ENCODE results near the gene NOSTRIN.
"Not testable (repeated sequence)": the region's sequence is repeated elsewhere in the genome, so short reads cannot be mapped to it uniquely, and the experiment has no call there.

The NOSTRIN gene

DNA sequence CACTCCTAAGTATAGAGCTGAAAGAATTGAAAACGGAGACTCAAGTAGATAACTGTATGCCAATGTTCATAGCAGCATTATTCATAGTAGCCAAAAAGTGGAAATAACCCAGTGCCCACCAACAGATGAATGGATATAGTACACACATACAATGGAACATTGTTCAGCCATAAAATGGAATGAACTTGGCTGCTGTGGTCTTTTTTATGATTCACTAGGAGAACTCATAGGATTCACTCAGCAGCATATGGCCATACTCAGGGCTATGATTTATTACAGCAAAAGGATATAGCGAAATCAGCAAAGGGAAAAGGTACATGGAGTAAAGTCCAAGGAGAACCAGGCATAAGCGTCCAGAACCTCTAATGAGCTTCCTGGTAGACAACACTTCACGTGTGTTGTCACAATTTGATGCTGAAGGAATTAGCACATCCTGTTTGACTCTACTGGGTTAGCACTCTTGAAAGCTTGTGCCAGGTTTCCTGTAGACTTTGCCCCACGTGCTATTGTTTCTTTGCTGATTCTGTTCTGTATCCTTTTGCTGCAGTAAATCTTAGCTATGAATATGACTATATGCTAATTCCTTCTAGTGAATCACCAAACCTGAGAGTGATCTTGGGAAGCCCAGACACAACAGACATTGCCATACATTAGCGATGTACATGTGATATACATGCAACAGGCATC is 72.1 kb downstream of the NOSTRIN start:
- no peak for DNase-seq (ENCODE audit: low read depth in 1 of 2, low spot score in 1 of 2)

DNA sequence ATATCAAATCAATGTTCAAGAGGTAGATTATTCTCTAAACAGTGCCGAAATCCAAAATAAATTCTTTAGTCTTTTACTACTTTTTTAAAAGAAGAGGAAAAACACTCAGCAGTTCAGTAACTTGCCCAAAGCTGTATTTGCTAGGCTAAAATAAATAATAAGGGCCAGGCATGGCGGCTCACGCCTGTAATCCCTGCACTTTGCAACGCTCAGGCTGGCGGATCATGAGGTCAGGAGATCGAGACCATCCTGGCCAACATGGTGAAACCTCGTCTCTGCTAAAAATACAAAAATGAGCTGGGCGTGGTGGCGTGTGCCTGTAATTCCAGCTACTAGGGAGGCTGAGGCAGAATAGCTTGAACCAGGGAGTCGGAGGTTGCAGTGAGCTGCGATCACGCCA is 79.7 kb downstream of the NOSTRIN start:
- not testable (repeated sequence) for DNase-seq (ENCODE audit: low read depth in 1 of 2, low spot score in 1 of 2)

DNA sequence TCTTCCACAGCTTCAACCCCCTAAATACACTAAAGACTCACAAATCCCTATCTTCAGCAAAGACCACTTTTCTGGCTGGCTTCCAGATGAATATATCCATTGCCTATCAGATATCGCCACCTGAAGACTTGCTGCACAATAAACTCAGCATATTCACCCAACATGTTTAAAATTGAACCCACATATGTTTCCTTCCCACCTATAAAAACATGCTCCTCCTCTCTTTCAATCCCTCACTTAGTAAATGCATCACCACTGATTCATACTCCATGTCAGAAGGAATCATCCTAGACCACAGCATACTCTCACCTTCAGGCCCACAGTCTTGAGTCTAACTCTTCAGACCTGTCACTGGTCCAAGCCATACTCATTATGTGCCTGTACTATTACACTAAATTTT is 82.5 kb downstream of the NOSTRIN start:
- no peak for DNase-seq (ENCODE audit: low read depth in 1 of 2, low spot score in 1 of 2)

DNA sequence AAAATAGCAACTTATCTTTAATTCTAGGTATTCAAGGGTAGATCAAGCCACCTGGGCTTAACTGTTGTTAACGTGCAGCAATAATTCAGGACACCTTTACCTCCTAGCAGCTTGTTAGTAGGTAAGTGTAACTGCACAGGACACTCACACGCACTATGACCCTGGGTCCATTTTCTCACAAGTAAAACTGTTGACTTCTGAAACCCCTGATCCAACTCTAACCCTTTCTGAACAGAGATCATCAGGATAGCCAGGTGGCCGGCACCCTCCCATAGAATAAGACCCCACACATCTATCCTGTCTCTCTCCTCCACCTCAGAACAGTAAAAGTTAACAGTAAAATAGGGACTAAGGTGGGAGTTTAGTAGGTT is 87.2 kb downstream of the NOSTRIN start:
- no peak for DNase-seq (ENCODE audit: low read depth in 1 of 2, low spot score in 1 of 2)

DNA sequence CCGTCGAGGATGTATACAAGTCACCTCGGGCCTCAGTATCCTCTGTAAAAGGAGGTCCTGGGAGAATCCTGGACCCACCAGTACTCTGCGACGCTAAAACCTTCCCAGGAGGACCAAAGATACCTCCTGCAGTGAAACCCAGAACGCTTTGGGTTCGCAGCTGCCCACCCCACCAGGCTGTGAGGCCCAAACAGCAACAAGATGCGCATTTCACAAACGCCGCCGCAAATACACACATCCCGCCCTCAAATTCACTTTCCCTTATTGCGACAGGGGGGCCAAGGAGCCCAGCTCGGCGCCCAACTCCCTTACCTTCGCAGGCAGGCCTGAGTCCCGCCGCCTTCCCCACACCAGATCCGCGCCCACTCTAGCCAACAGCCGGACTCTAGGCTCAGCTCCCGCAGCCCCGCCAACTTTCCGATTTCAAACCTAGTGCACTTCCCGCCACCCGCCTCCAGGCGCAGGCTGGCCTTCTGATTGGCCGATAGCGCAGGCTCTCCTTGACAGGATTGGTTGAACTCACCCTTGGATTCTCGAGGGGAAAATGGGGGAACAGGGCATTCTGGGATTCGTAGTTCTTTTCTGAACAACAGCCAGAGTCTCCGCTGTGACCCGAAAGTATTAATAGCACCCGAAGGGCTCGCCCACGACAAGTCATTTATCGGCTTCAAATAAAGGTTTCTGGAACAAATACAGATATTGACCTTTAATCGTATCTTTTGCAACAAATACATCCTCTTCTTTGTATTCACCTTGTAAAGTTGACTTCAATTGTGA is 87.8 kb downstream of the NOSTRIN start, which contains the start of gene SPC25:
SPC25 (minus strand) TSS at position 425 of the 777 bp plus-strand sequence. CDS start 911 bp downstream, outside the sequence.
- DNase-seq (ENCODE audit: low read depth in 1 of 2, low spot score in 1 of 2), result peak; percentile 73 to 80

DNA sequence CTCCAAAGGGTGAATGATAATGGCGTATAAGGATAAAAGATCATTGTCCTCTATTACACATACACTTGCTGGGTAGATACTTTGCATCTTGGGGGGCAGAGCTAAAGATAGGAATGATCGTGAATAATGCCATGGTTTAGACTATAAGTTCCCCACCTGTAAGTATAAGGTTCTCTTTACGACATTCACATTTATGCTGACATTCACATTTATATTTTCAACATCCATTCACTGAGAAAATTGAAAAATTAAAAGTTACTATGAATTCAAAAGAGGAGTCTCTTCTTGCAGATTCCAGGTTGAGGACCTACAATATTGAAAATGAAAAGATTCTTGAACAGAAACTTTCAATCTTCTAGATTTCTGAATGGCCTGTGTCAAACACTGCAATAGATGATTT is 89.9 kb downstream of the NOSTRIN start:
- no peak for DNase-seq (ENCODE audit: low read depth in 1 of 2, low spot score in 1 of 2)

DNA sequence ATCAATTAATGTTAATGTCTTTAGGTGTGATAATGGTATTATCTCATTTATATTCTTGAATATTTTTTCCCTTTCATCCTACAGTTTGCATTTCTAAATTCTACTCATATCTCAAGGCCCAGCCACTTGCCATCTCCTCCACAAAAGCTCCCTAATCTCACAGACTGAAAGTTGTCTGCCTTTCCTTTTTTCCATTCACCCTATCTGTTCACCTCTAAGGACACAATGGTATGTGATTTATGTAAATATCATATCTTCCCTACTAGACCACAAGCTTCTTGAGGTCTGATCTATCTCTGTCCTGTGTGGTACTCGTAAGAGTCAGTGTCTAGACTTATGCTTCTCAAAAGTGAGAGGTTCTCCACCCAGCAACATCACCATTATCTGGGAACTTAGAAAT is 91.7 kb downstream of the NOSTRIN start:
- no peak for DNase-seq (ENCODE audit: low read depth in 1 of 2, low spot score in 1 of 2)

DNA sequence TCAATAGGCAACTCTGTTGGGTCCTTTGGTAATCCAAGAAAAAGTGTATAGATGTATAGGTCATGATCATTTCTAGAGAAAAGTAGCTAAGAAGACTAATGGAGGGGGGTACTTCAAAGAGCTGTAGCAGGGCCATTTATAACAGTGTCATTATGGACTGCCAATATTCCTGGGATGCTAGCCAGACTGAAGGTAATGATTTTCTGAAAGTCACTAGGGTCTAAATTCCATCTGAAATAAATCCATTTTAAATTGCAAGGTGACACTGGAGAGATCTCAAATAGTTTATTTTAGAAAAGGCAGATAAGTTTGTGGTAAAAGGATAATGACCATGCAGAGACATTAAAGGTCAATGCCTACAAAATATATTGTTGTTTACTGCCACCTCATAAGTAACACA is 92.3 kb downstream of the NOSTRIN start:
- DNase-seq (ENCODE audit: low read depth in 1 of 2, low spot score in 1 of 2), result no peak

DNA sequence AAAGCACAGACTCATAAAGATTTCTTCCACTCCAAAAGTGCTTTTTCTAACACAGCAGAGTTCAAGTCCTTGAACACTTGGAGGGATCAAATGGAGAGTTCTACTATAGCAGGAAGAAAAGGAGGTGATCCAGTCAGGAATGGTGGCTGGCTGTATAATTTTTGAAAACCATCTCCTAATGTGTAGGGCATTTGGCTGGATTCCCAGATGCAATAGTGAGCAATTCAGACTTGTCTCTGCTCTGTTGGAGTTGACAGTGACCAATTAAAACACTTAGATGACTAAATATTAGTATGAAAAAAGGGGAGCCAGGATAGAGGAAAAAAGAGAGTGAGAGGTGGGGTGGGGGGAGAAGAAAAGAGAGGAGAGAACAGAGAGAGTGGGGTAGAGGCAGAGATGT is 93.3 kb downstream of the NOSTRIN start:
- DNase-seq (ENCODE audit: low read depth in 1 of 2, low spot score in 1 of 2), result no peak

DNA sequence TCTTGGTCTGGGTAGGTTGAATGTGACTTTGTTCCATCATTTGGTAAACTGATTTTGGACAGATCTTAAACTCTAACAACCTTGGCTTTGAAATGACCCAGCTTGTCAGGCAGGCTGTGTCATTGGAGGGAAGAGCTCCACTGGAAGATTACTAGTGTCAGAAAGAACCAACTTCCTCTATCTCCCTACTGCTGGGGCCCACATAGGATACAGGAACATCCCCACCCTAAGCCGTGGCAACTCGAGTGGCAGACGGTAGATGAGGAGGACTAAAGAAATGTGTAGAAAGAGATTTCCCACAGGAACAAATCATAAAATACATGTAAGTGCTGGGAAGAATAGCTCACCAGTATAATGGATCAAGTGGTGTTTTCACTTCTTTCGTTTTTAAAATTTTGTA is 94.3 kb downstream of the NOSTRIN start:
- DNase-seq (ENCODE audit: low read depth in 1 of 2, low spot score in 1 of 2), result no peak

DNA sequence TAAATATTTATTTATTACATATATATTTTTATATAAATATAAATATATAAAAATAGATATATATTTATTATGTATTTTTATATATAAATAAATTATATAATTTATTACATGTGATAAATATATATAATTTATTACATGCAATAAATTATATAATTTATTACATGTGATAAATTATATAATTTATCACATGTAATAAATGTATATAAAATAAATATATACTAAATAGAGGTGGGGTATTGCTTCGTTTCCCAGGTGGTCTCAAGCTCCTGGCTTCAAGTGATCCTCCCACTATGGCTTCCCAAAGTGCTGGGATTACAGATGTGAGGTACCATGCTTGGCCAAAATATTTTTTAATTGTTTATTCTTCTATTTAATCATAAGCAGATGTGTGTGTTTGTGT is 95.0 kb downstream of the NOSTRIN start:
- DNase-seq (ENCODE audit: low read depth in 1 of 2, low spot score in 1 of 2), result no peak

DNA sequence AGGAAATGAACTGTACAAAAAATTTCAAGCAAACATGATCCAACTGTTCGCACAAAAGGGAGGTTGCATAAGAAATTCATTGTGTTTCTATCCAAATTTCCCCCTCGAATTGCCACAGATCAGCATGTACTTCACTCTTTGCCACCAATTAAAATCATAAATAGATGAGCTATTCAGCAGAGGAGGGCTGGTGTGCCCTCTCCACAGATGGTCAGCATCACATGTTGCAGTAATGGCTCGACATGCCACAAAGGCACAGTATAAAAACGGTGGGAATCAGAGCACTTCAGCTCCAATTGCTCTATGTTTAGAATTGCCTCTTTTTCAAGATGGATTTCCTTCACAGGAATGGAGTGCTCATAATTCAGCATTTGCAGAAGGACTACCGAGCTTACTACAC is 98.6 kb downstream of the NOSTRIN start, which contains the start of gene G6PC2:
G6PC2 (plus strand) TSS at position 289 of the 400 bp plus-strand sequence; CDS start at position 330, 41 bp downstream.
- no peak for DNase-seq (ENCODE audit: low read depth in 1 of 2, low spot score in 1 of 2)

DNA sequence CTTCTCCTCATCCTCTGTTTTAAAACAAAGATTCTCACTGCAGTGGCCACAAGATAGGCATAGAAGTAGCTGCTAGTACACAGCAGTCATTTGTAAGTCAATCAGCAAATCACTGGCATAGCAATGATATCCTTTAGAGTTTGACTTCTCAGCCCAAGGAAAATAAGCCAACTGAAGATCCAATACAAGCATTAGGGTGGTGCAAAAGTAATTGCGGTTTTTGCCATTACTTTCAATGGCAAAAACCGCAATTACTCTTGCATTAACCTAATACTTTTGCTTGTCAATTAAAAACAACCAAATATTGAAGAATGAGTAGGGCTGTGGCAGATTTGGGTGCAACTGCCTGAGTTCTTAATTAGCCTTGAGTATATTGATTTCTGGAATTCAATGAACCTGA is 101.5 kb downstream of the NOSTRIN start:
- DNase-seq (ENCODE audit: low read depth in 1 of 2, low spot score in 1 of 2), result no peak

DNA sequence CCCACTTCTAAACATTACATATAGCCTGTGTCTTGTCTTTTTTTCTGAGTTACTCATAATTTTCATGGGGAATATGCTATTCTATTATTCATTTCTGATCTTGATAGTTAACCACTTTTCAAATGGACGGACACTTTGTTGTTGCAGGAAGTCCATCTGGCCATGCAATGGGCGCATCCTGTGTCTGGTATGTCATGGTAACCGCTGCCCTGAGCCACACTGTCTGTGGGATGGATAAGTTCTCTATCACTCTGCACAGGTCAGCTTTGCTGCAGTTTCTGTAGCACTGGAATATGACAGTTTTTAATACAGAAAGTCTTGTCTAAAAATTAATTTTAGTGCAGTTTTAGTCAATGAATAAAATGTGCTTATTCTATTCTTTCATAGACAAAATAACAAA is 101.9 kb downstream of the NOSTRIN start:
- DNase-seq (ENCODE audit: low read depth in 1 of 2, low spot score in 1 of 2), result no peak

DNA sequence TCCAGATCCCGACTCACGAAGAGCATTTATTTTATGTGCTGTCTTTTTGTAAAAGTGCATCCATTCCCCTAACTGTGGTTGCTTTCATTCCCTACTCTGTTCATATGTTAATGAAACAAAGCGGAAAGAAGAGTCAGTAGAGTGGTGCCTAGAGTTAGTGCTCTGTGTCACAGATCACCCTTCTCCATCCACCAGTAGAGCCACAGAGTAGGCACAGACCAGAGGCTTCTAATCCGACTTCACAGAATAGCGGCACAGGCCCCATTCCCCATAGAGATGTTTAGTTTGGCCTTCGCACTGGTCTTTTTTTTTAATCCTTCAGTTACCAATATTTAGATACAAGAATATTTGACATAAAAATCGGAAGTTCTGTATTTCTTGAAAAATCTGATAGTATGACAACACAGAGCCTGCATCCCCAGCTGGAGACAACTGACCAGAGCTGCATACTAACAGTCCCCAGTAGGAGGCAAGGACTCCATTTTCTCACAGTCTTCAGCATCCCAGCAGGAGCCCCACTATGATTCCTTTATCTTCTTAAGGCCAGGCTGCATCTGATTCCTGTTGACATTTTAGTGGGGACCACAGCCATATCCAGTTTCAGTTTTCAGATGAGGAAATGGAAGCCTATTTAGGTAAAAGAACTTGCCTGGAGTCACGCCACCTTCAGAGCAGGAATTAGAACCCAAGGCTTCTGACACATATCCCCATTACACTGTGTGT is 105.7 kb downstream of the NOSTRIN start:
- DNase-seq (ENCODE audit: low read depth in 1 of 2, low spot score in 1 of 2), result no peak

DNA sequence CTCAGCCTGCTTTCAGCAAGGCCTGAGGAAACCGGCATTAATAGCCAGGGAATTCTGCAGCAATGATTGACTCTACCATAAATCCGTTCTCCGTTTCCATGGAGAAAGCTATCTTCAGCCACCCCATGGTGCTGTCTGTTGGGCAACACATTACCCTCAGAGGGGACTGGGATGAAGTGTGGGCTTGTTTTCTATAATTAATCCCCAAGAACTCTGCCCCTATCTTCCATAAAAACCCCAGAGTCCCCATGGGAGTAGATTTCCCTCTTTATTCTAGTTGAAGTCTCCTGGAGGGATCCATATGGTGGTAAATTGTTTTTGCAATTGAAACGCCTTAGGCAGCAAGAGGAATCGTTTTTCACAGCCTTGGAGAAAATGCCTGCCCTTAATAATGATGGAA is 107.9 kb downstream of the NOSTRIN start:
- no peak for DNase-seq (ENCODE audit: low read depth in 1 of 2, low spot score in 1 of 2)

DNA sequence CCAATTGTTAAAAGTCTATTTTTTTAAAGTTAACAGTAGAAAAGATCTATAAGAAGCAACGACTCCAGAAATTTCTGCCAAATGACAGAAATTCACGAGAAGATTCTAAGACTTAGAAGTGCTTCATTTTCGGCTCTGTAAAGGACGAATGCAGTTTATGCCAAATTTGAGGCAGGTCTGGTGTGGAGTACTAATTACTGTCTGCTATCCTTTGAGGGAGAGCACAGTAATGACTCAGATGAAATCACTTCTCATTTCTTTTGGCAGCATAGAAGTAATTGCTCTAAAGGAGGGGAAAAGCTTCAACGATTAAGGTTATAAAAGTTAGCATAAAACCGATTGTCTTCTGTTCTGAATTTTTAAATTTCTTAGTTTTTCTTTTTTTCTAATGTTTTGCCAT is 110.0 kb downstream of the NOSTRIN start:
- DNase-seq (ENCODE audit: low read depth in 1 of 2, low spot score in 1 of 2), result no peak

DNA sequence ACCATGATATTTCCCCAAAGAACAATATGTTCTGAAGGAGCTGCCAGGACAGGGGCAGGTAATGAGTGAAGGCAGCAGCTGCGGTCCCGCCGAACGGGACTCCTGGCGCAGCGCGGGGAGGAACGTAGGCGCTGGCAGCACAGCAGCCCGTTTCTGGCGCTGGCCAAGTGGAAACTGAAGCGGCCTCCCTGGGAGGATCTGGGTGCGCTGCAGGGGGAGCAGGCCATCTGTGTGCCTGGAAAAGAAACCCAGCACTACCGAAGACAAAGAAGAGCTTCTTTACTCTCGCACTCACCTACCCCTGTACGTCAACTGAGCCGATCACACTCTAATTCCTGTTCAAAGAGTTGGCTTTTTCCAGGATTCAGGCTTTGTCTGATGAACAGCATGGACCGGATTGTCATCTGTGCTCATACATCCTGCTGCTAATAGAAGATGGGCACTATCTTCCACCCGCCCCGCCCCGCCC is 110.5 kb downstream of the NOSTRIN start:
- DNase-seq (ENCODE audit: low read depth in 1 of 2, low spot score in 1 of 2), result no peak

DNA sequence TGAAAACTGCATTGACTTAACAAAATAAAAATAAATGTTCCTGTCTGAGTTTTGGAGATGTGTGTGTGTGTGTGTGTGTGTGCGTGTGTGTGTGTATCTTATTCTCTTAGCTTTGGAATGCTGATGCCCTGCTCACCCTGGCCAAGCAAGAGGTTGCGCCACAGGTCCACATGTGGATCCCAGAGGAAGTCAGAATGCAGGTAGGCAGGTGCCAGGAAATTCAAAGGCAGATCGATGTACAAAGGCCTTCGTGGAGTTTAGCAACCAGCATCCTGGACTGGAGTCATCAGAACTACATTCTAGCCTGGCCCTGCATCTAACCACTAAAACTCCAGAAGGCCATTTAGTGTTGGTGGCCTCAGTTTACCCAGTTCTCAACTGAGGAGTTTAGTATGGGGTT is 111.1 kb downstream of the NOSTRIN start:
- DNase-seq (ENCODE audit: low read depth in 1 of 2, low spot score in 1 of 2), result no peak

Data from activated CD4-positive, alpha-beta T cell treated with anti-CD3 and anti-CD28 coated beads, Interleukin-2, amount 50 U/mL, for 24 hours (primary cell).